SK-N-SH (cell line): ENCODE results near the gene ANO9. TPM values are rescaled to one million over a fixed set of nuclear protein-coding genes. Genes with fewer than 3 reads are reported as not detected.

Experiments
- CTCF ChIA-PET: fragments of 300-600, 350-600 bp; formaldehyde crosslinking; extraction: SDS; loops from one replicate; lab custom pipeline; 2021; lab: Yijun Ruan, JAX
- POLR2A ChIA-PET: fragments of 350-600 bp; sonication (Branson Sonifier 250); formaldehyde crosslinking; extraction: SDS; loops from one replicate; lab custom pipeline; 2020; ENCODE audit warnings: antibody characterized with exemption, inconsistent platforms; lab: Yijun Ruan, JAX
- DNase-seq: peaks from one replicate; pipeline ENCODE4 v3.0.0; 2012
- H2AFZ ChIP-seq: fragments of 200-600 bp; sonication (generic); 2 replicates; pipeline ENCODE4 v1.8.1; 2016; ENCODE audit warnings: antibody characterized with exemption, mild to moderate bottlenecking, low read depth
- H3F3A ChIP-seq: fragments of 200-600 bp; sonication (generic); replicated peaks from 2 replicates; pipeline ENCODE3; 2016; ENCODE audit warnings: antibody characterized with exemption, mild to moderate bottlenecking; ENCODE audit not compliant: insufficient read depth
- H3K27ac ChIP-seq, 2 experiments: fragments of 200-500 bp in 1 of 2; fragments of 200-600 bp in 1 of 2; sonication (Bioruptor generic) in 1 of 2; sonication (generic), shearing (Covaris generic) in 1 of 2; 2 replicates each; pipeline versions ENCODE4 v1.5.1 to v1.6.1; 2014 to 2016; ENCODE audit warnings: low read depth in 2 of 2, inconsistent platforms in 1 of 2, low read length in 1 of 2, mild to moderate bottlenecking in 1 of 2, mixed read lengths in 1 of 2
- H3K27me3 ChIP-seq: fragments of 200-600 bp; sonication (generic), shearing (Covaris generic); 2 replicates; pipeline ENCODE4 v1.6.1; 2016; ENCODE audit warnings: mixed run types; ENCODE audit not compliant: insufficient read depth
- H3K36me3 ChIP-seq, 2 experiments: fragments of 200-500 bp in 1 of 2; fragments of 200-600 bp in 1 of 2; sonication (Bioruptor generic) in 1 of 2; sonication (generic) in 1 of 2; replicated peaks in 1 of 2; 2 replicates each; pipeline versions ENCODE3 to v1.5.1; 2014 to 2016; ENCODE audit warnings: low read length in 1 of 2, mild to moderate bottlenecking in 1 of 2; ENCODE audit not compliant: insufficient read depth in 2 of 2, control insufficient read depth in 1 of 2
- H3K4me1 ChIP-seq, 2 experiments: fragments of 200-500 bp in 1 of 2; fragments of 200-600 bp in 1 of 2; sonication (Bioruptor generic) in 1 of 2; sonication (generic), shearing (Covaris generic) in 1 of 2; 2 replicates each; pipeline versions ENCODE4 v1.5.1 to v1.6.1; 2014 to 2016; ENCODE audit warnings: low read depth in 1 of 2, low read length in 1 of 2, mixed run types in 1 of 2; ENCODE audit not compliant: insufficient read depth in 2 of 2, control insufficient read depth in 1 of 2
- H3K4me2 ChIP-seq: fragments of 200-600 bp; sonication (generic), shearing (Covaris generic); 2 replicates; pipeline ENCODE4 v1.6.1; 2017; ENCODE audit warnings: mixed run types
- H3K4me3 ChIP-seq, 2 experiments: fragments of 200-500 bp in 1 of 2; fragments of 200-600 bp in 1 of 2; sonication (Bioruptor generic) in 1 of 2; sonication (generic), shearing (Covaris generic) in 1 of 2; 2 replicates each; pipeline versions ENCODE4 v1.5.1 to v1.8.1; 2014 to 2016; ENCODE audit warnings: low read depth in 2 of 2, inconsistent platforms in 1 of 2, low read length in 1 of 2, mild to moderate bottlenecking in 1 of 2, mixed read lengths in 1 of 2, moderate library complexity in 1 of 2
- H3K79me2 ChIP-seq: fragments of 200-600 bp; sonication (generic); 2 replicates; pipeline ENCODE4 v1.8.1; 2017; ENCODE audit warnings: mild to moderate bottlenecking; ENCODE audit not compliant: insufficient read depth
- H3K9ac ChIP-seq: fragments of 200-600 bp; sonication (generic); 2 replicates; pipeline ENCODE4 v1.6.1; 2017; ENCODE audit warnings: mixed run types
- H3K9me2 ChIP-seq: fragments of 200-600 bp; sonication (generic); 2 replicates; pipeline ENCODE4 v1.6.1; 2017; ENCODE audit warnings: mixed run types
- H3K9me3 ChIP-seq: fragments of 200-600 bp; sonication (generic); 2 replicates; pipeline ENCODE4 v1.6.1; 2017; ENCODE audit warnings: mixed run types, mild to moderate bottlenecking, moderate library complexity
- H4K20me1 ChIP-seq: fragments of 200-600 bp; sonication (generic); 2 replicates; pipeline ENCODE4 v1.6.1; 2017; ENCODE audit warnings: mild to moderate bottlenecking, mixed run types; ENCODE audit not compliant: insufficient read depth
- CTCF ChIP-seq: fragments of 200-600 bp; sonication (generic); IDR thresholded peaks from 2 replicates; pipeline ENCODE4 v1.6.1; 2017; ENCODE audit warnings: antibody characterized with exemption, mild to moderate bottlenecking, moderate library complexity
- EZH2phosphoT487 ChIP-seq: fragments of 200-600 bp; sonication (generic); IDR thresholded peaks from 2 replicates; pipeline ENCODE4 v1.6.1; 2017; ENCODE audit warnings: low read depth, mixed run types, mild to moderate bottlenecking, antibody characterized with exemption, moderate library complexity, borderline replicate concordance
- FOXJ3 ChIP-seq: sonication (generic); formaldehyde crosslinking; IDR thresholded peaks from 2 replicates; pipeline ENCODE4 v1.5.1; 2020; ENCODE audit warnings: mild to moderate bottlenecking, missing genetic modification reagents
- GATA2 ChIP-seq: sonication (generic); formaldehyde crosslinking; IDR thresholded peaks from 2 replicates; pipeline ENCODE4 v1.5.0; 2020; ENCODE audit warnings: mild to moderate bottlenecking, missing genetic modification reagents
- JUND ChIP-seq: IDR thresholded peaks from 2 replicates; pipeline ENCODE4 v1.4.0; 2012
- MEF2A ChIP-seq: IDR thresholded peaks from 2 replicates; pipeline ENCODE4 v1.4.0; 2012; ENCODE audit warnings: low read depth, borderline replicate concordance
- MXI1 ChIP-seq: IDR thresholded peaks from 2 replicates; pipeline ENCODE4 v1.6.1; 2012; ENCODE audit warnings: mild to moderate bottlenecking, low read depth, low read length, improper control_type of control experiment
- NFIC ChIP-seq: IDR thresholded peaks from 2 replicates; pipeline ENCODE4 v1.4.0; 2012; ENCODE audit warnings: borderline replicate concordance
- POLR2AphosphoS5 ChIP-seq: IDR thresholded peaks from 2 replicates; pipeline ENCODE4 v1.6.1; 2012; ENCODE audit warnings: low read depth, low read length
- SMC3 ChIP-seq: IDR thresholded peaks from 2 replicates; pipeline ENCODE4 v1.6.1; 2012; ENCODE audit warnings: low read depth, low read length, improper control_type of control experiment
- TAF1 ChIP-seq: IDR thresholded peaks from 2 replicates; pipeline ENCODE4 v1.6.1; 2012; ENCODE audit warnings: low read depth, mild to moderate bottlenecking, low read length, moderate library complexity, borderline replicate concordance
- WGBS: methylation state at CpG from one replicate; pipeline ENCODE4 v1.1.6; 2017; ENCODE audit warnings: low lambda C conversion rate; 5-methylcytosine and 5-hydroxymethylcytosine counted together
- polyA plus RNA-seq, 3 experiments: library from polyadenylated mRNA; depleted of rRNA; stranded (reverse); fragments of >200 nt; gene quantifications; 2 replicates each; pipeline ENCODE4 v1.2.3, GENCODE V29; 2012

Gene ANO9
- polyA plus RNA-seq, 1 of the 3 experiments (the other 2 are of a cell fraction): 0.12 TPM

GRCh38 chr11:395866-396265 is 45.9 kb downstream of the ANO9 start:
- no peaks in the 10 kb centered on the region for H3F3A ChIP-seq
- no peak overlapping the region for H3K4me2 ChIP-seq
- peaks cover 10 to 12% of the 10 kb centered on the region in 2 experiments; a peak in 3 of 4 replicates for H3K4me1 ChIP-seq
- H2AFZ ChIP-seq: no peak overlapping the region
- H3K9ac ChIP-seq: no peak overlapping the region
- ChIA-PET POLR2A (interaction anchor here (1.8 kb wide), 1 partner anchor 52 kb away, joined by 5 read pairs; no protein-coding TSS in a partner anchor), CTCF (interaction anchor here (1.1 to 3.0 kb wide), 17 partner anchors 8 to 145 kb away, joined by 3 to 31 read pairs (median 9); partner anchors contain the start of genes PTDSS2 and SIGIRR)
- H3K79me2 ChIP-seq: no peaks in the 10 kb centered on the region
- H3K9me2 ChIP-seq: no peaks in the 10 kb centered on the region
- H3K9me3 ChIP-seq: no peaks in the 10 kb centered on the region
- H3K36me3 ChIP-seq: no peaks in the 10 kb centered on the region
- peaks cover 9% of the 10 kb centered on the region; the same call in 1 of the 2 replicates for H3K27me3 ChIP-seq
- DNase-seq: no peak
- 83% methylated on average over 10 of the region's 11 CpGs for WGBS
- H4K20me1 ChIP-seq: no peaks in the 10 kb centered on the region
- no peak overlapping the region for H3K27ac ChIP-seq
- TF ChIP-seq EZH2phosphoT487 (no peak), SMC3 (no peak), POLR2AphosphoS5 (no peak), GATA2 (CRISPR knock-in tag) (no peak), FOXJ3 (CRISPR knock-in tag) (no peak), NFIC (no peak), CTCF (no peak)
- no peak overlapping the region for H3K4me3 ChIP-seq

- Histone ChIP-seq H3K27me3 (peaks cover 6% of the 10 kb centered on the region; the same call in 1 of the 2 replicates), H3K9ac (no peak overlapping the region), H3K9me3 (no peaks in the 10 kb centered on the region), H3K36me3 (no peaks in the 10 kb centered on the region), H4K20me1 (no peaks in the 10 kb centered on the region), H3F3A (no peaks in the 10 kb centered on the region), H3K79me2 (no peaks in the 10 kb centered on the region), H3K27ac (no peak overlapping the region), H3K9me2 (no peaks in the 10 kb centered on the region), H3K4me1 (peaks cover 10 to 12% of the 10 kb centered on the region in 2 experiments; a peak in 3 of 4 replicates), H3K4me3 (no peak overlapping the region)
- CTCF ChIA-PET: interaction anchor here (2.3 to 3.0 kb wide), 3 partner anchors 8 to 53 kb away, joined by 13 to 31 read pairs (median 31); partner anchors contain the start of gene PTDSS2
- WGBS: 80% methylated on average over 17 of the region's 25 CpGs
- POLR2A ChIA-PET: no interaction called here
- TF ChIP-seq JUND: no peak
- no peak for TF ChIP-seq MEF2A
- no peak for TF ChIP-seq TAF1
- TF ChIP-seq MXI1: no peak
- TF ChIP-seq, all 33 proteins: peak for 0
- Histone ChIP-seq H2AFZ (no peak overlapping the region), H3K4me2 (no peak overlapping the region)
- no peak for DNase-seq
Observed at GRCh38 chr11:394858-395655, 46.8 kb downstream of the ANO9 start.
